ENCODE results near the gene ELMO1.

DNA sequence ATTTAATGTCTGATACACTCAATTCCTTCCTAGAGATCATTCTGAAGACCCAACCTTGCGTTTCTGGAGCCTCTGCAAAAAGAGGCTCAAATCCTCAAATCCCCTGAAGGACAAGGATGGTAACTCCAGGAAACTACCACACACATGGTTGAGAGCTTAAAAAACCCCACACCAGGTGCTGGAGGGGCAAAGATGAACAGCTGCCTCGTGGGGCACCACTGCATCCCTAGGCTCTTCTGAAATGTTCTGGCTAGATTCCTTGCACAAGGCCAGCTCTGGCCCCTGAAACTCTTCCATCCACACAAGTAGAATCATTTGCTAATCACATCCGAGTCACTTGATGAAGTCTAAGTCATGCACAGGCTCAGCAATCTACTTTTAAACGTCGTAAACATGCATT is 286.6 kb downstream of the ELMO1 start:
- TF ChIP-seq, protein P1, sequence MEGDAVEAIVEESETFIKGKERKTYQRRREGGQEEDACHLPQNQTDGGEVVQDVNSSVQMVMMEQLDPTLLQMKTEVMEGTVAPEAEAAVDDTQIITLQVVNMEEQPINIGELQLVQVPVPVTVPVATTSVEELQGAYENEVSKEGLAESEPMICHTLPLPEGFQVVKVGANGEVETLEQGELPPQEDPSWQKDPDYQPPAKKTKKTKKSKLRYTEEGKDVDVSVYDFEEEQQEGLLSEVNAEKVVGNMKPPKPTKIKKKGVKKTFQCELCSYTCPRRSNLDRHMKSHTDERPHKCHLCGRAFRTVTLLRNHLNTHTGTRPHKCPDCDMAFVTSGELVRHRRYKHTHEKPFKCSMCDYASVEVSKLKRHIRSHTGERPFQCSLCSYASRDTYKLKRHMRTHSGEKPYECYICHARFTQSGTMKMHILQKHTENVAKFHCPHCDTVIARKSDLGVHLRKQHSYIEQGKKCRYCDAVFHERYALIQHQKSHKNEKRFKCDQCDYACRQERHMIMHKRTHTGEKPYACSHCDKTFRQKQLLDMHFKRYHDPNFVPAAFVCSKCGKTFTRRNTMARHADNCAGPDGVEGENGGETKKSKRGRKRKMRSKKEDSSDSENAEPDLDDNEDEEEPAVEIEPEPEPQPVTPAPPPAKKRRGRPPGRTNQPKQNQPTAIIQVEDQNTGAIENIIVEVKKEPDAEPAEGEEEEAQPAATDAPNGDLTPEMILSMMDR (IDR thresholded peaks at IDR 0.05): no peak
- TF ChIP-seq POLR2A (IDR thresholded peaks at IDR 0.05): no peak

Data from lower leg skin (tissue), 3 donors.